Thoracic aorta endothelial cell (primary cell): ENCODE results near the gene TNP1. TPM values are rescaled to one million over a fixed set of nuclear protein-coding genes. Genes with fewer than 3 reads are reported as not detected.

Source experiments
- total RNA-seq: library from RNA; depleted of rRNA; stranded (reverse); fragments of >200 nt; gene quantifications from 2 replicates; pipeline ENCODE4 v1.2.3, GENCODE V29; 2012

TNP1 gene, protein sequence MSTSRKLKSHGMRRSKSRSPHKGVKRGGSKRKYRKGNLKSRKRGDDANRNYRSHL
- not detected in 2 replicates for total RNA-seq

DNA sequence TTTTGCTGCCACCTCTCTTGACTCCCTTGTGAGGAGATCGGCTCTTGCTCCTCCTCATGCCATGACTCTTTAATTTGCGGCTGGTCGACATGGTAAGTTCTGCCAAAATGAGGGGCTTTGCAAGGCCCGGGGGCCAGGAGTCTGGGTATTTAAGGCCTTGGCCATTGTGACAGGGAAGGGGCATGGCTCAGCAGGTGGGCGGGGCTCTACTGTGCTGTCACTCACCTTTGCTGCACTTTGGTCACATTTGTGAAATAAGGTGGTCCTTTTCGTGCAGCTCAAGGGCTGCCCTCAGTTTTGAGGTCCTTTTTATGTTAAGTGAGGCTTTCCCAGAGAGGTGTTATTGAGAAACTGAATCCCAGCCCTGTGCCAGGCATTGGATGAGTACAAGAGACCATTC, at the start of gene TNP1:
Gene TNP1 (minus strand): TSS at position 121 of the 400 bp plus-strand sequence. CDS start 30 bp downstream, at position 91.

Other genes starting within 250 kb of the TNP1 start
- 19.9 and 68.2 TPM in 2 replicates for gene IGFBP2, start 226.6 kb downstream of the TNP1 start, total RNA-seq
- 0.40 and 1.0 TPM in 2 replicates for gene IGFBP5, start 164.5 kb downstream of the TNP1 start, total RNA-seq